Breast epithelium (tissue), 4 donors: ENCODE data around the gene FNDC1. TPM values are rescaled to one million over a fixed set of nuclear protein-coding genes. Genes with fewer than 3 reads are reported as not detected.

ENCODE experiments used
- DNase-seq, 2 donors: peaks; one replicate each; pipeline ENCODE4 v3.0.0-alpha.2; 2019; ENCODE audit warnings: low spot score in 2 of 2
- H3K27ac ChIP-seq, 2 donors: fragments of 200-600 bp; sonication (generic) in 1 of 2; one replicate each; pipeline ENCODE4 v1.5.1; 2016 to 2019; ENCODE audit warnings: mild to moderate bottlenecking in 1 of 2
- H3K27me3 ChIP-seq, 2 donors: fragments of 200-600 bp; sonication (generic) in 1 of 2; one replicate each; pipeline versions ENCODE4 v1.5.1 to v1.6.0; 2017 to 2019; ENCODE audit warnings: control low read depth in 1 of 2, mild to moderate bottlenecking in 1 of 2
- H3K36me3 ChIP-seq: fragments of 200-600 bp; one replicate; pipeline ENCODE4 v1.5.1; 2019
- H3K4me1 ChIP-seq, 2 donors: fragments of 200-600 bp; sonication (generic); one replicate each; pipeline ENCODE4 v1.5.1; 2016 to 2019; ENCODE audit warnings: control low read depth in 1 of 2
- H3K4me3 ChIP-seq, 3 donors: fragments of 200-600 bp; sonication (generic); 1 replicate in 2 of 3; 2 replicates in 1 of 3; pipeline ENCODE4 v1.5.1; 2016 to 2019; ENCODE audit warnings: mild to moderate bottlenecking in 3 of 3, moderate library complexity in 2 of 3
- H3K9me3 ChIP-seq, 2 donors: fragments of 200-600 bp; sonication (generic) in 1 of 2; one replicate each; pipeline ENCODE4 v1.5.1; 2016 to 2019; ENCODE audit warnings: control low read depth in 1 of 2
- CTCF ChIP-seq, 3 donors: fragments of 450-650 bp; IDR thresholded peaks; one replicate each; pipeline ENCODE4 v1.5.1; 2016 to 2017; ENCODE audit warnings: antibody characterized with exemption in 3 of 3, mild to moderate bottlenecking in 3 of 3, moderate library complexity in 3 of 3
- POLR2A ChIP-seq: fragments of 450-650 bp; IDR thresholded peaks from one replicate; pipeline ENCODE4 v1.6.1; 2016; ENCODE audit warnings: antibody characterized with exemption, mild to moderate bottlenecking, moderate library complexity
- POLR2AphosphoS5 ChIP-seq, 3 donors: sonication (generic); formaldehyde crosslinking; IDR thresholded peaks; one replicate each; pipeline ENCODE4 v1.6.1; 2017; ENCODE audit warnings: antibody characterized with exemption in 3 of 3
- intact Hi-C: fragments of 100-400 bp; cut with DNase I; formaldehyde crosslinking; loops from one replicate; pipeline ENCODE4 v1.15.1; 2023; ENCODE audit warnings: low total_unique reads
- total RNA-seq, 3 donors: library from RNA; depleted of rRNA; stranded (reverse); fragments of >200 nt; gene quantifications; one replicate each; pipeline ENCODE4 v1.1.0, GENCODE V29; 2016

FNDC1 gene
- total RNA-seq, 3 donors from 2014 or later = 0.15 to 10.1 (median 0.33) TPM

GRCh38 chr6:159181914-159182313, 12.7 kb downstream of the FNDC1 start:
- Histone ChIP-seq H3K9me3 (peaks cover 6 to 7% of the 10 kb centered on the region in 2 donors), H3K27ac (no peak overlapping the region), H3K36me3 (no peaks in the 10 kb centered on the region), H3K4me3 (no peak overlapping the region), H3K4me1 (no peaks in the 10 kb centered on the region), H3K27me3 (no peaks in the 10 kb centered on the region)
- DNase-seq = no peak
- TF ChIP-seq POLR2AphosphoS5 (IDR thresholded peaks at IDR 0.05) = no peak
- no peak for TF ChIP-seq POLR2A
- no peak for TF ChIP-seq CTCF (IDR thresholded peaks at IDR 0.05)
- intact Hi-C loops = no loop called here

DNA sequence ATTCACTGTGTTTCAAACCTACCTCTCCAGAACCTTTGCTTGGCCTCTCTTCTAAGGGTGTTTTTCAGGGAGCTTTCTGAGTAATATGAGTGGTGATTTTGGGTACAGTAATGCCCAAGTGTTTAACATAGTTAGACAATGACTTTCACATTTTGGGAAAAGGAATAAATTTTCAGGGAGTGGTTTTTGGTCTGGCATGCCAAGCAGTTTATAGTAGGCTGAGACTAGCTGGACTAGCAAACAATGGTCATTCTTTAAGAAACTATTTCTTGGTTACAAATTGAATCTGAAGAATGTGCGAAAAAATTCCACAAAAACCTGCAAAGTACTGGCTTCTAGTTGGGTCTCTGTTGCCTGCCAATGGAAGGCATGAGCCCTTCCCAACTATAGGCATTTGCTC, 15.4 kb downstream of the FNDC1 start:
- DNase-seq = no peak
- H3K4me1 ChIP-seq = no peaks in the 10 kb centered on the region
- peaks cover 6 to 7% of the 10 kb centered on the region in 2 donors for H3K9me3 ChIP-seq
- H3K27me3 ChIP-seq = no peaks in the 10 kb centered on the region
- H3K36me3 ChIP-seq = no peaks in the 10 kb centered on the region
- H3K27ac ChIP-seq = no peak overlapping the region
- intact Hi-C loops = no loop called here
- no peak overlapping the region for H3K4me3 ChIP-seq
- TF ChIP-seq POLR2A = no peak
- no peak for TF ChIP-seq CTCF (IDR thresholded peaks at IDR 0.05)
- TF ChIP-seq POLR2AphosphoS5 (IDR thresholded peaks at IDR 0.05) = no peak

- intact Hi-C loops = no loop called here
- no peak for DNase-seq
- no peaks in the 10 kb centered on the region for H3K4me1 ChIP-seq
- peaks cover 5 to 6% of the 10 kb centered on the region in 2 donors for H3K9me3 ChIP-seq
- no peaks in the 10 kb centered on the region for H3K36me3 ChIP-seq
- H3K27ac ChIP-seq = no peak overlapping the region
- H3K4me3 ChIP-seq = no peak overlapping the region
- no peaks in the 10 kb centered on the region for H3K27me3 ChIP-seq
- TF ChIP-seq POLR2A (no peak), CTCF (IDR thresholded peaks at IDR 0.05) (no peak), POLR2AphosphoS5 (IDR thresholded peaks at IDR 0.05) (no peak)
These were observed 21.3 kb downstream of the FNDC1 start for GRCh38 chr6:159190460-159190859.

GRCh38 chr6:159193923-159194322, 24.7 kb downstream of the FNDC1 start:
- no peak for DNase-seq
- no peak overlapping the region for H3K27ac ChIP-seq
- H3K36me3 ChIP-seq = no peaks in the 10 kb centered on the region
- H3K9me3 ChIP-seq = no peaks in the 10 kb centered on the region
- no peak overlapping the region for H3K4me3 ChIP-seq
- no peaks in the 10 kb centered on the region for H3K27me3 ChIP-seq
- intact Hi-C loops = no loop called here
- H3K4me1 ChIP-seq = no peaks in the 10 kb centered on the region
- no peak for TF ChIP-seq POLR2AphosphoS5 (IDR thresholded peaks at IDR 0.05)
- TF ChIP-seq CTCF (IDR thresholded peaks at IDR 0.05) = no peak
- TF ChIP-seq POLR2A = no peak

DNA sequence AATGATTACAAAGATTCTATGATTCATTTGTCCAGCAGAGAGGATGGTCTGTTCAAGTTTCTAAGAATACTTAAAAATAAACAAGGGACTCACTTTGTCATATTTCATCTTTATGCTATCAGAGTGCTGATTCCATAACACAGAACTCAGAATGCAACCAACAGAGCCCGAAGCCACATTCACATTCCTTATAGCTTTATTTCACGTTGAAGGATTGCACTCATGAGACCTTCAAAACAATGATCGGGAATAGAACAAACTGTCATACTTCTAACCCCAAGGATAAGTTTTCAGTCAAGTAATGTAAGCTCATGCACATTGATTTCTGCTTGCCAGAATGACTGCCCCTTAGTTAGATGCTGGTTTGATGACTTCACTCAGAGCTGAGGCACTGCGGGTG, 25.2 kb downstream of the FNDC1 start:
- no peak overlapping the region for H3K4me3 ChIP-seq

More for the DNA sequence above, 25.2 kb downstream of the FNDC1 start:
- Histone ChIP-seq H3K27ac (no peak overlapping the region), H3K36me3 (no peaks in the 10 kb centered on the region), H3K27me3 (no peaks in the 10 kb centered on the region), H3K9me3 (no peaks in the 10 kb centered on the region), H3K4me1 (no peaks in the 10 kb centered on the region)
- no peak for TF ChIP-seq CTCF (IDR thresholded peaks at IDR 0.05)
- TF ChIP-seq POLR2A = no peak
- TF ChIP-seq POLR2AphosphoS5 (IDR thresholded peaks at IDR 0.05) = no peak
- intact Hi-C loops = no loop called here
- no peak for DNase-seq
